Lung (tissue), 12 donors: ENCODE results near the gene TCF7. TPM values are rescaled to one million over a fixed set of nuclear protein-coding genes. Genes with fewer than 3 reads are reported as not detected.

Experiments used
- ATAC-seq: fragments of 200-7000 bp; cut with Tn5 transposase; one replicate; pipeline ENCODE4 v1.9.1; 2020; ENCODE audit warnings: moderate number of reproducible peaks; ENCODE audit not compliant: insufficient read depth, low FRiP score
- DNase-seq, 3 donors: peaks; one replicate each; pipeline ENCODE4 v3.0.0-alpha.2; 2013 to 2017
- H3K27ac ChIP-seq, 2 donors: one replicate each; pipeline ENCODE4 v1.5.1; 2013; ENCODE audit warnings: mild to moderate bottlenecking in 2 of 2, moderate library complexity in 2 of 2, control low read depth in 1 of 2, inconsistent platforms in 1 of 2, low read depth in 1 of 2, low read length in 1 of 2
- H3K27me3 ChIP-seq, 3 donors: one replicate each; pipeline ENCODE4 v1.5.1; 2013; ENCODE audit warnings: low read length in 2 of 3; ENCODE audit not compliant: control insufficient read depth in 3 of 3, insufficient read depth in 3 of 3
- H3K36me3 ChIP-seq, 4 donors: one replicate each; pipeline ENCODE4 v1.5.1; 2013; ENCODE audit warnings: low read length in 4 of 4, mild to moderate bottlenecking in 1 of 4, moderate library complexity in 1 of 4; ENCODE audit not compliant: control insufficient read depth in 4 of 4, insufficient read depth in 4 of 4
- H3K4me1 ChIP-seq, 5 donors: one replicate each; pipeline ENCODE4 v1.5.1; 2013; ENCODE audit warnings: low read length in 5 of 5, mild to moderate bottlenecking in 2 of 5, moderate library complexity in 1 of 5; ENCODE audit not compliant: control insufficient read depth in 5 of 5, insufficient read depth in 5 of 5
- H3K4me3 ChIP-seq: one replicate; pipeline ENCODE4 v1.5.1; 2013; ENCODE audit warnings: mild to moderate bottlenecking, control low read depth, moderate library complexity
- H3K9ac ChIP-seq, 2 donors: one replicate each; pipeline ENCODE4 v1.5.1; 2013; ENCODE audit warnings: low read length in 2 of 2, control low read depth in 1 of 2; ENCODE audit not compliant: insufficient read depth in 1 of 2
- H3K9me3 ChIP-seq, 4 donors: one replicate each; pipeline ENCODE4 v1.5.1; 2013; ENCODE audit warnings: low read length in 3 of 4, mild to moderate bottlenecking in 1 of 4, moderate library complexity in 1 of 4; ENCODE audit not compliant: control insufficient read depth in 4 of 4, insufficient read depth in 3 of 4
- CTCF ChIP-seq: IDR thresholded peaks from 2 replicates; pipeline ENCODE4 v1.5.1; 2012; ENCODE audit warnings: mild to moderate bottlenecking; ENCODE audit errors: control extremely low read depth, extremely low read depth
- WGBS, 2 donors: extraction: QIAGEN DNeasy Blood & Tissue Kit; methylation state at CpG; one replicate each; pipeline ENCODE4 v1.1.7; 2013; 5-methylcytosine and 5-hydroxymethylcytosine counted together
- polyA plus RNA-seq, 2 donors: library from polyadenylated mRNA; stranded (reverse); fragments of 200-250 nt; gene quantifications; one replicate each; pipeline ENCODE4 v1.2.1, GENCODE V29; 2013
- total RNA-seq, 2 donors: library from RNA; depleted of rRNA in 1 of 2; stranded (reverse); fragments of >200 nt in 1 of 2; gene quantifications; one replicate each; pipeline ENCODE4 v1.2.1, GENCODE V29; 2014 to 2021
- donor health status: control.
- donor health status: control.
- donor health status: Bipolar disorder and iron deficiency.
- donor health status: healthy.
- donor health status: DM: yes; HTN: yes; CAD: no.

The TCF7 gene
- total and polyA plus RNA-seq, 4 donors = 2.9 to 6.0 (median 3.4) TPM

- ATAC-seq = no peak
- Histone ChIP-seq H3K4me1 (peaks cover 4 to 23% (median 12%) of the 10 kb centered on the region in 5 donors), H3K27me3 (no peaks in the 10 kb centered on the region), H3K36me3 (peaks cover 0 to 4% (median 2%) of the 10 kb centered on the region in 4 donors), H3K9me3 (no peaks in the 10 kb centered on the region), H3K27ac (no peak overlapping the region), H3K9ac (no peak overlapping the region), H3K4me3 (no peak overlapping the region)
- TF ChIP-seq CTCF = no peak
- WGBS, 2 donors = 94 to 96% methylated on average over 6 of the region's 6 CpGs
- DNase-seq = no peak
Observed at GRCh38 chr5:134123360-134123759, 8.9 kb downstream of the TCF7 start.

- DNase-seq (no peak), ATAC-seq (no peak)
- H3K27me3 ChIP-seq = no peaks in the 10 kb centered on the region
- peaks cover 4 to 29% (median 13%) of the 10 kb centered on the region in 5 donors for H3K4me1 ChIP-seq
- peaks cover 0 to 10% (median 3%) of the 10 kb centered on the region in 4 donors for H3K36me3 ChIP-seq
- no peak for TF ChIP-seq CTCF
- 84 to 88% methylated on average over 7 to 8 of the region's 8 CpGs for WGBS, 2 donors
- H3K27ac ChIP-seq = peak overlapping the region in 1 of 2 donors; percentile 55
- no peaks in the 10 kb centered on the region for H3K9me3 ChIP-seq
- no peak overlapping the region for H3K4me3 ChIP-seq
- H3K9ac ChIP-seq = no peak overlapping the region
Observed at GRCh38 chr5:134124289-134125038, 10.0 kb downstream of the TCF7 start.

- Histone ChIP-seq H3K27me3 (no peaks in the 10 kb centered on the region), H3K9ac (no peak overlapping the region), H3K4me1 (peaks cover 4 to 31% (median 15%) of the 10 kb centered on the region in 5 donors), H3K27ac (peak overlapping the region; percentile 17 to 55), H3K9me3 (no peaks in the 10 kb centered on the region), H3K4me3 (no peak overlapping the region), H3K36me3 (peaks cover 0 to 10% (median 6%) of the 10 kb centered on the region in 4 donors)
- ATAC-seq = no peak
- TF ChIP-seq CTCF = no peak
- DNase-seq = peak; percentile 54 to 67 (median 58)
- WGBS, 2 donors = 51 to 67% methylated on average over 14 of the region's 14 CpGs
Observed at GRCh38 chr5:134125039-134126015, 10.8 kb downstream of the TCF7 start.
